Astrocyte (in vitro differentiated cells and primary cell): ENCODE data around the gene GPHN.

Source experiments
- CTCF ChIP-seq: IDR thresholded peaks from 2 replicates; pipeline ENCODE4 v1.5.1; 2011; ENCODE audit warnings: low read depth, mild to moderate bottlenecking, inconsistent platforms, low read length, moderate library complexity; ENCODE audit not compliant: insufficient read depth
- EZH2 ChIP-seq: IDR thresholded peaks from 2 replicates; pipeline ENCODE4 v1.6.1; 2012; ENCODE audit warnings: mild to moderate bottlenecking, low read length, inconsistent platforms; ENCODE audit not compliant: insufficient read depth

- no peak for TF ChIP-seq CTCF
- TF ChIP-seq EZH2 = no peak
Observed at GRCh38 chr14:66802962-66803361, 295.0 kb downstream of the GPHN start.
